C4-2B (cell line): ENCODE measurements around the gene NCAPG2.
"Not testable (repeated sequence)": the region's sequence is repeated elsewhere in the genome, so short reads cannot be mapped to it uniquely, and the experiment has no call there.

Experiments
- CTCF ChIP-seq: fragments of 450-650 bp; conservative IDR thresholded peaks from 2 replicates; pipeline ENCODE4 v1.5.1; 2017; ENCODE audit warnings: mild to moderate bottlenecking
- ZFX ChIP-seq: fragments of 450-650 bp; IDR thresholded peaks from 2 replicates; pipeline ENCODE4 v1.6.1; 2017

- TF ChIP-seq CTCF, ZFX: not testable (repeated sequence)
Measured at GRCh38 chr7:158626289-158626688, 78.3 kb downstream of the NCAPG2 start.
